GM19455 (cell line): ENCODE results near the gene PIGX.

Source experiments
- ATAC-seq: cut with Tn5 transposase; IDR thresholded peaks from one replicate; pipeline ENCODE4 v1.9.1; 2021; ENCODE audit not compliant: unreplicated experiment

PIGX gene

DNA sequence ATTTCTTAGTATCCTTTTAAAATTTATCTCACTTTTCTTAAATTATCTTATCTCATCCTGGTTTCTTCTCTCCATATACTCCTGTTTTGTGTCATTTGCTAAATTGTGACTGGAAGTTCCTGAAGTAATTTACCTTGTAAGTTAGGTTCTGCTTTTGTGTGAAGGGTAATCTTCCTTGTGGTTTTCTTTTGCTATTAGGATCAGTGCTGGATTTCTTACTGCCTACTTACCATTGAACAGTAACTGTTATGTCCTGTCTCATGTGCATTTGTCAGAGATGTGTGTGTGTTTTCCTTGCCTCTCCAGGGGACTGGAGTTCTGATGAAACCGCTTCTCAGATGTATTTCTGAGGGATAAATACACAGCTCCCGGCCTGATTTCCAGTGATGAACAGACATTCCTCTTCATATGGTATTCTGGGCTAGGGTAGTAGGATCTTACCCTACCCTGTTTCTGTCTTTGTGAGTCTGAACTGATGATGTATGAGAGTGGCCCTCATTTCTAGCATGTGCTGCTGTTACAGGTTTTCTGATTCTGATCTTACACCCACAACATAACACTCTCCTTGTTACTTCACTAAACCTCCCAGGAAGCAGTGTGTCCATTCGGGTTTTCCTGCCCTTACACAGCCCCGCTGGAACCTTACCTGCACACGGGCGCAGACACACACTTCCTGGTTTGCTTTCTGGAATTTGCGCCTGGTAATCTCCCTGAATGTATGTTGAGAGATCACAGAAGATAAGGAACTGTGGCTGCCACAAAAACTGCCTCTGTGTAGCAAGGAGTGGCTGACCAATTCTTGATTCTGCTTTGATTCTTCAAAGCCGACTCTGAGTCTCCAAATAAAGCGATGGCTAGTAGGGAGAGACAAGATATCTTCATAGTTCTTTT is 42.2 kb downstream of the PIGX start:
- ATAC-seq = no peak

DNA sequence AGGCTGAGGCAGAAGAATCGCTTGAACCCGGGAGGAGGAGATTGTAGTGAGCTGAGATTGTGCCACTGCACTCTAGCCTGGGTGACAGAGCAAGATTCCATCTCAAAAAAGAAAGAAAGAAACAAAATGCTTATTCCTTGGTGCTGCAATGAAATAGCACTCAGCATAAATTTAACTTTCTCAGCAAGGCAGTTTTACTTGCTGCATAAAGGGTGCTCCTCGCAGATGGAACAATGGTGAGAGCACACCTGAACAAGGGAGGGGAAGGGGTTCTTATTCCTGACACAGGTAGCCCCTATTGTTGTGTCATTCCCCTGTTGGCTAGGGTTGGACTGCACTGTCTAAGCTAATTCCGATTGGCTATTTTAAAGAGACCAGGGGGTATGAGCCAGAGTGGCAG is 44.6 kb downstream of the PIGX start:
- ATAC-seq = no peak

DNA sequence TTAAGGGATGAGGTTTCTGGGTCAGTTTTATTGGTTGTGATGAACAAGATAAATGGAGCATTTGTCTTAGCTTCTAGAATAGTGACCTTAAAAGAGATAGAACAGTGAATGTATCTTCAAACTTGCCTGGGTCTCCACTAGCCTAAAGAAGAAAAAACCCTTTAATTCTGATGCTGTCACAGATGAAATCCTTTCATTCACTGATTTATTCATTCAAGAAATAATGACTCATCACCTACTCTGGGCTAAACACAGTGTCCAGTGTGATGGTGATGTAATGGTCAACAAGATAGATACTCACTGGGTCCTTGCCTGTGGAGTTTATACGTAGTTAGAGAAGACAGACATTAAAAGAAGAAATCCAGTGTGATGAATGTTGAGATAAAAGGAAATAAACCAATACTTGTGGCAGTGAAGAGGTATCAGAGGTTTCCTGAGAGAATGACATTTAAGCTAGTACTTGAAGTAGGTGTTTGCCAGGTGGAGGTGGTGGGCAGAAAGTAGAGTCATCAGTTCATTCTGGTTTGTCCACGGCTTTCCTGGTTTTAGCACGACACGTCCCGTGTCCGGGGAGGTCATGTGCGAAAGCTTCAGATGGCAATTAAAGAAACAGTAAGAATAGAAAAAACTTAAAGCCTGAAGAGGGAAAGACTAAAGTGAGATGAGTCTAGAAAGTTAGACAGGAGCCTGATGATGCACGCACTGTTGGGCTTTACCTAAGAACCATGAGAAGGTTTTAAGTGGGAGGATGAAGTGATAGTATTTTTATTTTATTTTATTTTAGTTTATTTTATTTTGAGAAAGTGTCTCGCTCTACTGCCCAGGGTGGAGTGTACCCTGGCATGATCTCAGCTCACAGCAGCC is 45.9 kb downstream of the PIGX start:
- ATAC-seq = no peak

DNA sequence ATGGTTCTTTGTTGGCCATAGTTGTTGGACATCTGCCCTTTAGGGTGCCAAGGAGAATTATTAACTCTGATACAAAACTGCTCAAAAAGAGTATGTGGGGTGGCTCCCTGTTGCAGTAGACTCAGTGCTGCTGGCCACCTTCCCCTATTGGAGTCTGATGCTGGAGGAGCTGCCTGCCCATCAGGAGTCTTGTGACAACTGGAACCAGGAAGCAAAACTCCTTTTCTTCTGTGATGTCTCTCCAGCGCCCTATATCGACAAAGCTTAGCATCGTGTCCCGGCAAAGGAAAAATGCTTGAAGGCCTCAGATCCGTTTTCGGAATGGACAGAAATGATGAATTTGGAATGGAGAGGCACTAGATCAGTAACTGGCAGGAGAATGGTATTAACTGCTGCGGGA is 51.0 kb downstream of the PIGX start:
- ATAC-seq = no peak

DNA sequence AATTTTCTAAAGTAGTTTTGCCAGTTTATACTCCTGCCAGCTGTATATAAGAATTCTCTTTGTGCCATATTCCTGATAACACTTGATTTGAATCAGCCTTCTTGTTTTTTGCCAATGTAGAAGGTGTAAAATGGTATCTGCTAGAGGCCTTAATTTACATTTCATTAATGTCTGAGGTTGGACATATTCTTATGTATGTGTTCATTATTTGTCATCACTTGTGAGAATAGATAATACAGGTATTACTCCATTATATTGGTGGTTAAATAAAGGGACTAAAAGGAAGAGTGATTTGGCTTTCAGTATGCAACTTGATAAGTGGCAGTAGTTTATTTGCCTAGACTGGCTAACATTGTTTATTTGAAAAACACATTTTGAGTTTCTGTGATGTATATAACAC is 53.3 kb downstream of the PIGX start:
- ATAC-seq = no peak

DNA sequence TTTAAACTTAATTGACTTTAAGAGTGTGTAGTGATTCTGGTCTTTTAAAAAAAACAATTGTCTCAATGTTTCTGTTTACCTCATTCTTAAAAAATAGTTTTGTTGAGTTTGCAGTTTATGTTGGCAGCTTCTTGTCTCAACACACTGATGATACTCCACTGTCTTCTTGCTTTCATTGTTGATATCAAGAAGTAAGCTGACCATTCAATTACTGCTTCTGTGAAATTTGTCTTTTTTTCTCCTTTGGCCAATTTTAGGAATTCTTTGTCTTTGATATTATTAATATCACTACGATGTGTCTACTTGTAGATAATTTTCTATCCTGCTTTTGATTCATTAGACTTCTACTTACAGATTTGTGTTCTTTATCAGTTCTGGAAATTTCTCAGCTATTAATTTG is 58.9 kb downstream of the PIGX start:
- ATAC-seq = no peak

DNA sequence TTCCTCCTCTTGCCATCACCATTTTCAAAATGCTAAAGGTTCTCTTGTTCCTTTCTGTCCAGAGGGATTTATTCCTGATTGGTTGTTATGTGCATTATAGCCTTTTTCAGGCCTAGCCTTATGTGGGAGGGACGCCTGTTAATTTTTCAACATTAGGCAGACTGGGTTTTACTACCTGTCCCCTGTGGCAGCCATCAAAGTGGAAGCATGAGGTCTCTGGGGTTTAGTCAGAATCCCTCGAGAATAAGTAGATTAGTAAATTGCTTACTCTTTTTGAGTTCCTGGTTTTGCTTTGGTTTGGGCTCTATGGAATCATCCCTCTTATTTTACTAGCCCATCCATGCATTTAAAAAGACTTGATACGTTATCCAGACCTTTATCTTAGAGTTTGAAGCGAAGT is 59.9 kb downstream of the PIGX start:
- ATAC-seq = no peak

DNA sequence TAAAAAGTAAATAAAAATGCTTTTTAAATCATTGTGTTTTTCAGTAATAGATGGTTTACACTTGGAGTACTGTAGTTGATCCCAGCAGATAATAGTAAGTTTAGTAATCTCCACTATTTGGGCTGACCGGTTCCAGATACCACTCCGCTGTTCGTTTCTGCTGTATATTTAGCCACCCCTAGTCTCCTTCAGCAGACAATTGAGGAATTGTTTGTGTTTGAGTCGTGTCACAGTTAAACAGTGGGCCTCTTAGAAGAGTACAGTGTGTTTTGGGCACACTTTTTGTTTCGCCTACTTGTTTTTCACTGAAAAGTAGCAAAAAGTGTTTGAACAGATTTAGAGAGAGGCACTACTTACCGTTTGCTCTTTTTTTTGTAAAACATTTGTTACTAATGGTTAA is 60.7 kb downstream of the PIGX start:
- no peak for ATAC-seq

DNA sequence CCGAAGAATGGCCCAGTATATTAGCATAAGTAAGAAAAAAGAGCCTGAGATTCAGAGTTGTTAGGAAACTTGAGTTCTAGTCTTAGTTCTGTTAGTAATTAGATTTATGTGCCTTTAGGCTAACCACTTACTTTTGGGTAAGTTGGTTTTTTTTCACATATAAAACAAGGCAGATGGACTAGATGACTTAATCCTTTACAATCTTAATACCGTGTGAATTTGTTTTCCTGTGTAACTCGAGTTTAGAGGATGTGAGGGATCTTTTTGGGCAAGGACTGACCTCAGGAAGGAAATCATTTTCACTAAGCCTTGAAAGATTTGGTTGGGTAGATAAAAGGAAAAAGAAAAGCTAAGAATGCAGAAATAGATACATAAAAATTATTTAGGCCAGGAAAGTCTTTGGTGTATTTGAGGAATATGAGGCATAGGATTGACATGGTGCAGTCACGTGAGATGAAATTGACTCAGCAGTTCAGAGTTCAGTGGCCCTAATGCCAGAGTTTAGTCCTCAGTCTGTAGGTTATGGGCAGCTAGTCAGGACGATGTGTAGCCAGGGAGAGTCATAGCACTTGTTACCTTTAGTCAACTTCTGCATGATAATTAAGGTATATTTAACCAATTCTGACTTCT is 62.1 kb downstream of the PIGX start:
- ATAC-seq = no peak

DNA sequence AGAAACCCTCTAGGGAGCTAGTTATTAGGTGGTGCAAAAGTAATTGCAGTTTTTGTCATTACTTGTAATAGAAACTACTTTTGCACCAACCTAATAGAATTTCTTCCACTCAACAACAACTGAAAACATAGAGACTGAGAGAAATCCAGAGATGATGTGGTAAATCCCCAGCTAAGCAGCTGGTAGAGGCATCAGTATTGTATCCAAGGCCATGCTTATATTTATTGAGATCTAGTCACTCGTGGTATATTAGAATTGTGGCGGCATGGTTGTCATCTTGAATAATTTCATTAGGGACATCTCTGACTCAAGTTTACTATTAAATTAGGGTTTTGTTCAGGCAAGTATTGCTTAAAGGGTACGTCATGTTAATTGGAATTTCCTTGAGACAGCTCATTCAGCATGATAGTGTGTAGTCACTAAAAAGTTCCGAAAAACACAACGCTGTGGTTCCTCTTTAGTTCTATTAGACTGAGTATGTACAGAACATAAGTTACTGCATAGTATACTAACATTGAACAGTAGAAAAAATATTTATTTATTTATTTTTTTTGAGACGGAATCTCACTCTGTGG is 62.8 kb downstream of the PIGX start:
- no peak for ATAC-seq

DNA sequence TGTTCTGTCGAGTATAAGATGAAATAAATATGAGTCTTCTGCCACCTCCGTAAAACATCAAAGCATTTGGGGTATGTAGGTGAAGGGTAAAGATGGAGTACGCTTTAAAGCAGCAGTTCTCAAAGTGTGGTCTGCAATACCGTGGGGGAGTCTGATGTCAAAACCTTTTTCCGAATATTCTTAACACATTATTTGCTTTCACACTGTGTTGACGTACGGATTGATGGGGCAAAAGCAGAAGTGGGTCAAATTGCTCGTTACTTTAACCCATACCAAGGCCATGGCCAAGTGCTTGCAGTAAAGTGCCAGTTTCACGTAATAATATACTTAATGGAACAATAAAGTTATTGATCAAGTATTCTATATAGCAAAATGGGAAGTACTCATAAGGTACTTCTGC is 63.8 kb downstream of the PIGX start:
- no peak for ATAC-seq

DNA sequence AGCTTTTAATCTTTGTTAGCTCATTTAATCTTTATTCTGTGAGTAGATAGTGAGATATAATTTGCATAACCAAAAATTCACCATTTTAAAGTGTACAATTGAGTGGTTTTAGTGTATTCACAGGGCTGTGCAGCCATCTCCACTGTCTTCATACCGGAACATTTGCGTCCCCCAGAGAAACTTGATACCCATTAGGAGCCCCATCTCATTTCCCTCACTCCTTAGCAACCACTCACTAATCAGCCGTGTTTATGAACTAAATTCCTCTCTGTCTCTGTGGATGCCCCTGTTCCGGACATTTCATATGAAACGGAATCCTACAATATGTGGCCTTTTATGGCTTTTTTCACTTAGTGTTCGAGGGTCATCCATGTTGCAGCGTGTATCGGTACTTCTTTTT is 65.7 kb downstream of the PIGX start:
- no peak for ATAC-seq

DNA sequence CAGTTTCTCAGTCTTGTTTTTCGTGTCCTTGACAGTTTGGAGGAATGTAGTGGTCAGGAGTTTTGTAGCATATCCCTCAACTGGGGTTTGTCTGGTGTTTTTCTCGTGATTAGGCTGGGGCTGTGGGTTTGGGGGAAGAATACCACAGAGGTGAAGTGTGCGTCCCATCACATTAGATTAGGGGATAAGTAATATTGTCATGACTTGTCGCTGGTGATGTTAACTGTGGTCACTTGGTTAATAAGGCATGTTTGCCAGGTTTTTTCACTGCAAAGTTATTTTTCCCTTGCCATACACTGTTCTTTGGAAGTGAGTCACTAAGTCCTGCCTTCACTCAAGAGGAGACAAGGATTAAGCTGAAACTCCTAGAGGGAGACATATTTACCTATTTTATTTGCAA is 66.6 kb downstream of the PIGX start:
- no peak for ATAC-seq

DNA sequence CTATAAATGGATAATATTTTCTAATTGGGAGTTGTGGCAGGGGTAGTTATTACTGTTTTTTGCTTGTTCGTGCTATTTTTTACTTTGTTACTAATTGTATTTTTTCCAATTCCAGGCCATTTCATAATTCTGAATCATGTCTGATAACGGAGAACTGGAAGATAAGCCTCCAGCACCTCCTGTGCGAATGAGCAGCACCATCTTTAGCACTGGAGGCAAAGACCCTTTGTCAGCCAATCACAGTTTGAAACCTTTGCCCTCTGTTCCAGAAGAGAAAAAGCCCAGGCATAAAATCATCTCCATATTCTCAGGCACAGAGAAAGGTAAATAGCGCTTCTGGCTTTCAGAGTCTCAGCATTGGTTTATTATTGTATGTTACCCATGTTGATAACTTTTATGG is 70.3 kb downstream of the PIGX start:
- ATAC-seq = no peak
